Astrocyte of the spinal cord (primary cell): Measurements from ENCODE around the gene GRIN3A.

Experiments used
- DNase-seq: peaks from one replicate; pipeline ENCODE4 v3.0.0; 2011; ENCODE audit warnings: low read depth, low spot score
- H3K4me3 ChIP-seq: 2 replicates; pipeline ENCODE4 v1.5.1; 2011; ENCODE audit warnings: low read depth, mild to moderate bottlenecking, low read length, moderate library complexity
- in situ Hi-C: cut with HindIII; loops from 2 replicates; pipeline ENCODE4 v1.10.0; 2017; ENCODE audit warnings: low sequenced_read_pairs
- TF ChIP-seq, protein P1 (sequence below): IDR thresholded peaks from 2 replicates; pipeline ENCODE4 v1.5.1; 2012; ENCODE audit warnings: low read depth, mild to moderate bottlenecking, low read length, inconsistent platforms

The GRIN3A gene

DNA sequence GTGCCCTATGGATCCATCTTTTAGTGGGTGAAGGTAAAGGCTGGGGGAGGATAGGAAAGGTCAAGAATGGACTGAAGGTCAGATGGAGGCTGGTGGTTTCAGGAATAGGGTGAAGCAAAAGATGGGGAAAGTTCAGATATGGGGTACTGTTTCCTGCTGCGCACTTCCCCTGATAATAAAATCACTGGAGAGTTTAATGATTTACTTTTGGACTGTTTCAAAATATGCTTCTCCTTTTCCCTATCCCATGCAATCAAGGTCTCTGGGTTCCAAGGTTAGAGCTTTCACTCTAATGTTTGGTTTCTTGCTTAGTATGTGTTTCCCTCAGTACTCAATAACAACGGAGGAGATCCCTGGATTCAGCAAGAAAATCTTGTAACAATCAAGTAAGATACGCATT lies 132.9 kb downstream of the GRIN3A start:
- in situ Hi-C loops: no loop called here
- no peak overlapping the region for H3K4me3 ChIP-seq
- TF ChIP-seq, protein P1, sequence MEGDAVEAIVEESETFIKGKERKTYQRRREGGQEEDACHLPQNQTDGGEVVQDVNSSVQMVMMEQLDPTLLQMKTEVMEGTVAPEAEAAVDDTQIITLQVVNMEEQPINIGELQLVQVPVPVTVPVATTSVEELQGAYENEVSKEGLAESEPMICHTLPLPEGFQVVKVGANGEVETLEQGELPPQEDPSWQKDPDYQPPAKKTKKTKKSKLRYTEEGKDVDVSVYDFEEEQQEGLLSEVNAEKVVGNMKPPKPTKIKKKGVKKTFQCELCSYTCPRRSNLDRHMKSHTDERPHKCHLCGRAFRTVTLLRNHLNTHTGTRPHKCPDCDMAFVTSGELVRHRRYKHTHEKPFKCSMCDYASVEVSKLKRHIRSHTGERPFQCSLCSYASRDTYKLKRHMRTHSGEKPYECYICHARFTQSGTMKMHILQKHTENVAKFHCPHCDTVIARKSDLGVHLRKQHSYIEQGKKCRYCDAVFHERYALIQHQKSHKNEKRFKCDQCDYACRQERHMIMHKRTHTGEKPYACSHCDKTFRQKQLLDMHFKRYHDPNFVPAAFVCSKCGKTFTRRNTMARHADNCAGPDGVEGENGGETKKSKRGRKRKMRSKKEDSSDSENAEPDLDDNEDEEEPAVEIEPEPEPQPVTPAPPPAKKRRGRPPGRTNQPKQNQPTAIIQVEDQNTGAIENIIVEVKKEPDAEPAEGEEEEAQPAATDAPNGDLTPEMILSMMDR: no peak

DNA sequence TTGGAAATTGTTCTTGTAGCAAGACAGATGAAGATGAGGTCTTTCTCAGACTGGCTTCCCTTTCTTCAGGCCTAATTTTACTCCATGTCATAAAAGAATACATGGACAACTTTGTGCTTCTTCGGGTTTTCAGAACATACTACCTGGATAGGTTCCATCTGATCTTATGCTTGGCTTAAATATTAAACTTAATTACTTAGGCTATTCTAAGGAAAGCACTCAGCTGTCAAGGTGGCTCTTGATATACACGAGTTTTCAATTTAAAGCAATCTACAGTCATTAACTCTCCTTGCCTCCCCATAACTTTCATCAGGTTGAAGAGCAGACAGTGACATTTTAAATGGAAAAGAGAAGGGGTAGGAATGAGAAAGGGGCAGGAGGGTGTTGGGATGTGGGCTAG lies 134.2 kb downstream of the GRIN3A start:
- TF ChIP-seq, protein P1: no peak
- in situ Hi-C loops: no loop called here
- no peak overlapping the region for H3K4me3 ChIP-seq
- no peak for DNase-seq

More for the DNA sequence above, 132.9 kb downstream of the GRIN3A start:
- DNase-seq: no peak

DNA sequence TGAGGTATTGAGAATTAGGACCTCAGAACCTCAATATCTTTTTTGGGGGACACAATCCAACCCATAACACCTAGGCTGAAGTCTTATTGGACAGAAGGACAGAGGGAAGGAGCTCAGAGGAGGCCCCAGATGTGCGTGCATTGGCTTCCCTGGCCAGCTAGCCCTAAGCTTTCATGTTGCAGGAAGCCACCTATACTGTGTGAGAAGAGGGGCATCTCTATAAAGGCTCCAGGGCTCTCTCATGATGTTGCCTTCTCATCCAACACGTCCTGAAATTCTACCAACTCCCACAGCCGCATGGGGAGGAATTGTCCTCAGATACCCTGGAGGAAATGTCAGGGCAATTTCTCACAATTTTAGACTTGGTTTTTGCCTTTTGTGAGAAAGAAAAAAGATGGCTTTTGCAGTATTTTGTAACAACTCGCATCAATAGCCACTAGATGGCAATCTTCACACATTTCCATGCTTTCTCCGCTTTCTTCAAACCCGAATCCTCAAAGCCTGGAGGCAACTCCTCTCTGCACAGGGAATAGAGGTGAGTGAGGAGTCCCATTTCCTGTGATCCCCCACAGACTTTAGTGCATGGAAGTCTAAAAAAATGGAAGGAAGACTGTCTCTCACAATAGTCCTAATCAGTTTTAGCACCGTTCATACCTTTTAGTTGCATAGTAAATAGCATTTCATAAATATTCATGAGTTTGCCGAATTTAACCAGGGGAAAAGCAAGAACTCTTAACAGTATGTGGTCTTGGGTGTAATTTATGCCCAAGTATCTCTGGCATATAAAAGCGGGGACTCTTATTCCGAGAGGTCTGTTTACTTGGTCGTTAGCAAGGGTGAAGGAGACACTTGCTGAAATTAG lies 136.3 kb downstream of the GRIN3A start:
- TF ChIP-seq, protein P1: peak; percentile 68
- DNase-seq: peak; percentile 54
- in situ Hi-C loops: no loop called here
- no peak overlapping the region for H3K4me3 ChIP-seq

DNA sequence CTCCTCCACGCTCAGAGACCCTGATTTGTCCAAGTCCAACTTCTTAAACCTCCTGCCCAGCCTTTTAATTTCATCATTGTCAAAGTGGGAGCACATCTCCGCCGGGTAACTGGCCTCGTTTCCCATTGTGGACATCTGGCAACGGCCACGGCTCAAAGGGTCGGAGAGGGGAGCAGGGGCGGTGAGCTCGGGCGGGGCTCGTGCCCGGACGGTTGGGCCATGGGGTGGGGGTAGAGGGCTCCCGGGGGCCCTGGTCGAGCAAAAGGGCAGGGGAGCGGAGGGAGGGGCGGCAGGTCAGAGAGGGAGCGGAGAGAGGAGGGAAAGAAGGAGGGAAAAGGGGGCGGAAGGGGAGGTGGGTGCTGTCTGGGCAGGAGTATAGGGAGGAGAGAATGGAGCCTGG lies 143.7 kb downstream of the GRIN3A start, which contains the start of gene PPP3R2:
Gene PPP3R2, minus strand, starts transcription at position 174 of the 400 bp plus-strand sequence. Its CDS starts 48 bp downstream, at position 126.
- in situ Hi-C loops: no loop called here
- H3K4me3 ChIP-seq: no peak within 1 kb of the TSS
- TF ChIP-seq, protein P1: no peak
- no peak for DNase-seq

DNA sequence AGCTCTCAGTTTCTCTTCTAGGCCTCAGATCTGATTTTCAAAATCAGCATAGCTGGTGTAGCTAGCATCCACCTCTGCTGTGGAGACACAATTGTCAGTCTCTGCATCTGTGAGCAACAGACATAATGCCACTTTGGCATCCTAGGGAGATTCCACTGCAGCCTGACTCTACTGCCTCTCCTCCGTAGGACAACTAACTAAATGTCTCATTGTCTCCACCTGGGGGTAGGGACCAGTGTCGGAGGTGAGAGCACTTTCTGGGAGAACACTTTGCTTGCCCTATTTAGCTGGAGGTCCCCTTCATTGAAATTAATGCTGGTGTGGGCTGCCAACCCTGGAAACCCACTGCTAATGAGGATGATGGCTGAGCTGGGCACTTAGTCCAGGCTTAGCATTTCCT lies 145.1 kb downstream of the GRIN3A start:
- DNase-seq: no peak
- in situ Hi-C loops: no loop called here
- TF ChIP-seq, protein P1: no peak
- H3K4me3 ChIP-seq: no peak overlapping the region

DNA sequence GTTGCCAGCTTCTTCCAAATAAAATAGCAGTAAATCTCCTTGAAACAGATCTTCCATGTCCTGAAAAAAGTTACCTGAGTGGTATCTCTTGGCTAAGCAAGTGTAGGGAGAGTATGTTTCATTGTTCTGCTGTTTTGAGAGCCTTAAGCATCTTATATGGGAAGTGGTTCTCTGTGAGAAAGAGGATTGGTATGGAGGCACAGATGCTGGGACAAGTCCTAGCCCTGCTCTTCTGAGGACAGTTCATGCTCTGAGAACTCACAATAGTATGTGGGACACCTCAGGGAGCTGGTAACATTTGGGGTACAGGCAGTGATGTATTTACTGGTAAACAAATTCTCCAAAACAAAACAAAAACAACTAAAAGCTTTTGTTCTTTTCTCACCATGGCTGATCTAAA lies 145.7 kb downstream of the GRIN3A start:
- in situ Hi-C loops: no loop called here
- TF ChIP-seq, protein P1: no peak
- DNase-seq: no peak
- no peak overlapping the region for H3K4me3 ChIP-seq
